ENCODE results near the gene BIN2. TPM values are rescaled to one million over a fixed set of nuclear protein-coding genes. Genes with fewer than 3 reads are reported as not detected.

BIN2 gene
- total RNA-seq, 1 experiment from 2014 or later = not detected

DNA sequence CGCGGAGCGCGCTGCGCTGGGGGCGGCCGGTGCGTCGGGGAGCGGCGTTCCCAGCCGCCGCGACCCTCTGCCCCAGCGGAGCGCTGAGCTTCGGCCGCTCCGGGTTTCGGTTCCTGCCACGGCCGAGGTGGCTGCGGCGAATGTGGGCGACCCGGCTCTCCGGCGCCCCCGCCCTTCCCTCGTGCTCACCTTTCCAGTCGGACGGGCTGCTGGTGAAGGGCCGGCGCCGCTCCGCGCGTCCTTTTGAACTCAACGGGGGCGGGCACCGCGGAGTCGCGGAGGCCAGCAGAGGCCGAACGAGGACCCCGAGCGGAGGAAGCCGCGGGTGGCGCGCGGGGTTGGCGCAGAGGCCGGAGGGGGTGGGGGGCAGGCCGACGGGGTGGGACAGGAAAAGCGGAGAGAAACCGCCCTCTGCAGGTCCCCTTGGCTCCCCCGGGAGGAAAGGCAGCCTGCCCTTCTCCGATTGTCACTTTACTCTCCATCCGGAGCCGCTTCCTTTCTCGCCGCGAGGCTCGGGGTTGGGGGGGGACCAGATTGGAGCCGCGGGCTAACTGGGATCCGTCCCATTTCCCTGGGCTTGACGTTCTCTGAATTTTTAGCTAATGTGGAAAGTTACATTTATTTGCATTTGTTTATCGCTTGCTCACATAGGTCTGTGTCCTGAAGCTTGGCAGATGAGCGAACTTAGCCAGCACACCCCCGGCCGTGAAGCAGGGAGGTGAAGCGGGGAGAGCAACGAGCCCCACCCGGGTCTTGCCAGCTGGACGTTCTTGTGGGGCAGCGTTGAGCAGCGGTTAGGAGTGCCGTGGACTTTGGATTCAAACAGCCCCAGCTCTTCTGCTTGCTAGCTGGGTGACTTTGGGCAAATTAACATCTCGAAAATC, 53.7 kb downstream of the BIN2 start, which contains the start of gene SMAGP:
SMAGP (minus strand) TSS at position 349 of the 884 bp plus-strand sequence. CDS start 1,137 bp downstream, outside the sequence.
- Histone ChIP-seq H3K79me2 (ENCODE audit: insufficient read depth, low read length) (no peaks in the 10 kb centered on the region), H2BK12ac (ENCODE audit: insufficient read length, low read depth, low read length) (no peak within 1 kb of the TSS), H3K14ac (ENCODE audit: insufficient read depth, low read length) (peak within 1 kb of the TSS; percentile 84), H4K91ac (ENCODE audit: insufficient read length, low read depth, low read length) (no peak within 1 kb of the TSS), H3K23me2 (ENCODE audit: insufficient read length, low read depth, low read length, poor library complexity, severe bottlenecking) (peaks cover 6% of the 10 kb centered on the region), H3K79me1 (ENCODE audit: insufficient read depth, low read depth, low read length, poor library complexity, severe bottlenecking) (no peaks in the 10 kb centered on the region), H3K4me2 (ENCODE audit: insufficient read depth, insufficient read length, low read length) (peak within 1 kb of the TSS; percentile 89), H3K4me1 (ENCODE audit: insufficient read depth, low read length) (peaks cover 2% of the 10 kb centered on the region; the same call in 1 of the 2 replicates), H4K8ac (replicated peaks; ENCODE audit: insufficient read length, low read depth, low read length) (no peak within 1 kb of the TSS), H3K9ac (ENCODE audit: extremely low read depth, insufficient read length, low read length) (peak within 1 kb of the TSS; percentile 46), H3K4ac (ENCODE audit: low read depth, low read length) (no peak within 1 kb of the TSS), H2AFZ (ENCODE audit: low read length) (no peak within 1 kb of the TSS), H2BK15ac (ENCODE audit: low read depth, low read length) (no peak within 1 kb of the TSS), H2BK120ac (ENCODE audit: low read depth, low read length, poor library complexity, severe bottlenecking) (no peak within 1 kb of the TSS), H2AK5ac (ENCODE audit: insufficient read length, low read length) (no peak within 1 kb of the TSS), H3K23ac (ENCODE audit: insufficient read length, low read depth, low read length) (no peak within 1 kb of the TSS), H4K5ac (ENCODE audit: insufficient read length, low read depth, low read length) (no peak within 1 kb of the TSS), H3K27ac (ENCODE audit: insufficient read length, low read depth, low read length) (no peak within 1 kb of the TSS), H3K56ac (ENCODE audit: insufficient read length, low read depth, low read length) (no peak within 1 kb of the TSS), H3K18ac (ENCODE audit: insufficient read length, low read depth, low read length) (no peak within 1 kb of the TSS), H2BK5ac (ENCODE audit: insufficient read length, low read length) (no peak within 1 kb of the TSS), H2BK20ac (ENCODE audit: low read depth, low read length, poor library complexity, severe bottlenecking) (no peak within 1 kb of the TSS), H3T11ph (ENCODE audit: low read length) (no peak within 1 kb of the TSS), H3K9me3 (ENCODE audit: control insufficient read depth, low read depth, low read length) (no peaks in the 10 kb centered on the region), H3K27me3 (ENCODE audit: insufficient read depth, low read length) (peaks cover 2% of the 10 kb centered on the region; the same call in 1 of the 2 replicates), H4K20me1 (ENCODE audit: control insufficient read depth, insufficient read depth, insufficient read length) (no peaks in the 10 kb centered on the region)
- H3K27ac Mint-ChIP-seq = peak within 1 kb of the TSS in 1 of 3 experiments; percentile 86; a peak in 2 of 7 replicates
- H3K4me1 Mint-ChIP-seq = peaks cover 26 to 30% of the 10 kb centered on the region in 2 experiments
- H3K4me3 Mint-ChIP-seq = peak within 1 kb of the TSS; percentile 82 to 93
- DNase-seq = peak; percentile 90
- no peaks in the 10 kb centered on the region; a peak in 3 of 7 replicates for H3K36me3 Mint-ChIP-seq (ENCODE audit: insufficient read depth in 1 of 3, low read depth in 3 of 3)
- TF ChIP-seq CTCF (conservative IDR thresholded peaks at IDR 0.05) = 0 out of 3 replicates have a peak, but pooled peaks have one; percentile 14
- H3K9me3 Mint-ChIP-seq = no peaks in the 10 kb centered on the region
- peaks cover 27% of the 10 kb centered on the region for H3K27me3 Mint-ChIP-seq (ENCODE audit: low read depth)
- no CpG with 5 or more reads among the region's 83 CpGs for WGBS (ENCODE audit: extremely low coverage, insufficient read length, low lambda C conversion rate)
